Smooth muscle cell (in vitro differentiated cells): ENCODE results near the gene GALNT18. TPM values are rescaled to one million over a fixed set of nuclear protein-coding genes. Genes with fewer than 3 reads are reported as not detected.

Experiments
- DNase-seq: peaks from one replicate; lab custom pipeline; 2025; ENCODE audit not compliant: unreplicated experiment; lab: John Stamatoyannopoulos, UW
- H2AFZ ChIP-seq: fragments of 200-600 bp; sonication (generic); 2 replicates; pipeline ENCODE4 v1.6.0; 2016; ENCODE audit warnings: antibody characterized with exemption, low read depth, mild to moderate bottlenecking
- H3F3A ChIP-seq: fragments of 200-600 bp; sonication (generic); 2 replicates; pipeline ENCODE4 v1.6.0; 2017; ENCODE audit warnings: antibody characterized with exemption, low read depth
- H3K27ac ChIP-seq: fragments of 200-600 bp; sonication (generic); 2 replicates; pipeline ENCODE4 v1.5.1; 2016; ENCODE audit warnings: low read depth, mild to moderate bottlenecking
- H3K27me3 ChIP-seq: fragments of 200-600 bp; sonication (generic); 2 replicates; pipeline ENCODE4 v1.6.1; 2016; ENCODE audit warnings: low read depth, mild to moderate bottlenecking
- H3K36me3 ChIP-seq: fragments of 200-600 bp; sonication (generic); 2 replicates; pipeline ENCODE4 v1.5.1; 2016; ENCODE audit warnings: low read depth
- H3K4me1 ChIP-seq: fragments of 200-600 bp; sonication (generic); 2 replicates; pipeline ENCODE4 v1.5.1; 2016; ENCODE audit warnings: low read depth
- H3K4me2 ChIP-seq: fragments of 200-600 bp; sonication (generic); 2 replicates; pipeline ENCODE4 v1.6.0; 2016; ENCODE audit warnings: mild to moderate bottlenecking
- H3K4me3 ChIP-seq: fragments of 200-600 bp; sonication (generic); 2 replicates; pipeline ENCODE4 v1.5.1; 2016; ENCODE audit warnings: mild to moderate bottlenecking
- H3K79me2 ChIP-seq: fragments of 200-600 bp; sonication (generic); 2 replicates; pipeline ENCODE4 v1.6.0; 2016; ENCODE audit warnings: low read depth, mild to moderate bottlenecking
- H3K9ac ChIP-seq: fragments of 200-600 bp; sonication (generic); 2 replicates; pipeline ENCODE4 v1.6.0; 2016; ENCODE audit warnings: low read depth
- H3K9me3 ChIP-seq: fragments of 200-600 bp; sonication (generic); replicated peaks from 2 replicates; pipeline ENCODE4 v1.5.1; 2016; ENCODE audit warnings: low read depth
- H4K20me1 ChIP-seq: fragments of 200-600 bp; sonication (generic); 2 replicates; pipeline ENCODE4 v1.6.0; 2016; ENCODE audit warnings: low read depth
- WGBS: methylation state at CpG from one replicate; pipeline ENCODE4 v1.1.7; 2016; ENCODE audit warnings: low lambda C conversion rate; 5-methylcytosine and 5-hydroxymethylcytosine counted together
- polyA plus RNA-seq: library from polyadenylated mRNA; unstranded; fragments of >200 nt; fragmentation: Nextera tagmentation; extraction: Ambion mirVana; gene quantifications from 2 replicates; pipeline ENCODE4 v1.2.1, GENCODE V29; 2016
- total RNA-seq: library from RNA; depleted of rRNA; stranded (reverse); fragments of >200 nt; gene quantifications from 2 replicates; pipeline ENCODE4 v1.2.3, GENCODE V29; 2014
- TF ChIP-seq, protein P1 (sequence below): fragments of 200-600 bp; sonication (generic); IDR thresholded peaks from 2 replicates; pipeline ENCODE4 v1.5.1; 2017; ENCODE audit warnings: borderline replicate concordance, mild to moderate bottlenecking, antibody characterized with exemption; ENCODE audit not compliant: insufficient read depth, poor library complexity, severe bottlenecking

The GALNT18 gene
- total and polyA plus RNA-seq, 2 experiments from 2014 or later: 11.5 to 16.3 TPM

DNA sequence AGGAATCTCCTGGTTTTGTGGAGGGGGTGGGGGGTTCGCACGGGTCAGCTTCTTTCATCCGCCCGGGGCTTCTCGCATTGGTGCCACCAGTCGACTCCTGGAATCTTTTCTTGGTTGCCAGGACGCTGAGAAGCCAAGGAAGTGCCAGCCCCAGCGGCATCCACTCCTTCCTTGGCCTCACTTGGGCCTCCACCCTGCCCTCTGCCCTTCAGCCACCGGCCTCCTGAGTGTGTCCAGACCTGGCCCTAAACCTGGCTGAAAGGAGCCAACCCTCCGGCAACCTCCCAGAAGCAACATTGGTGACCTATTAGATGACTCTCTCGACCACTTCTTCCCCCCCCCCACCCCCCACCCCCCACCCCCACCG is 518 bp upstream of the GALNT18 start:
- H3K4me1 ChIP-seq: peaks cover 13% of the 10 kb centered on the region
- peak overlapping the region; percentile 95 for H3K4me2 ChIP-seq
- peaks cover 5% of the 10 kb centered on the region for H3K27me3 ChIP-seq
- DNase-seq: no peak
- peak overlapping the region; percentile 75 for H3K4me3 ChIP-seq
- H2AFZ ChIP-seq: peak overlapping the region; percentile 20
- 24% methylated on average over 12 of the region's 12 CpGs for WGBS
- H3K79me2 ChIP-seq: no peaks in the 10 kb centered on the region
- H3K27ac ChIP-seq: no peak overlapping the region
- no peak overlapping the region for H3K9ac ChIP-seq
- TF ChIP-seq, protein P1, sequence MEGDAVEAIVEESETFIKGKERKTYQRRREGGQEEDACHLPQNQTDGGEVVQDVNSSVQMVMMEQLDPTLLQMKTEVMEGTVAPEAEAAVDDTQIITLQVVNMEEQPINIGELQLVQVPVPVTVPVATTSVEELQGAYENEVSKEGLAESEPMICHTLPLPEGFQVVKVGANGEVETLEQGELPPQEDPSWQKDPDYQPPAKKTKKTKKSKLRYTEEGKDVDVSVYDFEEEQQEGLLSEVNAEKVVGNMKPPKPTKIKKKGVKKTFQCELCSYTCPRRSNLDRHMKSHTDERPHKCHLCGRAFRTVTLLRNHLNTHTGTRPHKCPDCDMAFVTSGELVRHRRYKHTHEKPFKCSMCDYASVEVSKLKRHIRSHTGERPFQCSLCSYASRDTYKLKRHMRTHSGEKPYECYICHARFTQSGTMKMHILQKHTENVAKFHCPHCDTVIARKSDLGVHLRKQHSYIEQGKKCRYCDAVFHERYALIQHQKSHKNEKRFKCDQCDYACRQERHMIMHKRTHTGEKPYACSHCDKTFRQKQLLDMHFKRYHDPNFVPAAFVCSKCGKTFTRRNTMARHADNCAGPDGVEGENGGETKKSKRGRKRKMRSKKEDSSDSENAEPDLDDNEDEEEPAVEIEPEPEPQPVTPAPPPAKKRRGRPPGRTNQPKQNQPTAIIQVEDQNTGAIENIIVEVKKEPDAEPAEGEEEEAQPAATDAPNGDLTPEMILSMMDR: no peak
- no peaks in the 10 kb centered on the region for H3F3A ChIP-seq
- no peaks in the 10 kb centered on the region for H3K36me3 ChIP-seq
- no peaks in the 10 kb centered on the region for H3K9me3 ChIP-seq
- H4K20me1 ChIP-seq: peaks cover 11% of the 10 kb centered on the region

DNA sequence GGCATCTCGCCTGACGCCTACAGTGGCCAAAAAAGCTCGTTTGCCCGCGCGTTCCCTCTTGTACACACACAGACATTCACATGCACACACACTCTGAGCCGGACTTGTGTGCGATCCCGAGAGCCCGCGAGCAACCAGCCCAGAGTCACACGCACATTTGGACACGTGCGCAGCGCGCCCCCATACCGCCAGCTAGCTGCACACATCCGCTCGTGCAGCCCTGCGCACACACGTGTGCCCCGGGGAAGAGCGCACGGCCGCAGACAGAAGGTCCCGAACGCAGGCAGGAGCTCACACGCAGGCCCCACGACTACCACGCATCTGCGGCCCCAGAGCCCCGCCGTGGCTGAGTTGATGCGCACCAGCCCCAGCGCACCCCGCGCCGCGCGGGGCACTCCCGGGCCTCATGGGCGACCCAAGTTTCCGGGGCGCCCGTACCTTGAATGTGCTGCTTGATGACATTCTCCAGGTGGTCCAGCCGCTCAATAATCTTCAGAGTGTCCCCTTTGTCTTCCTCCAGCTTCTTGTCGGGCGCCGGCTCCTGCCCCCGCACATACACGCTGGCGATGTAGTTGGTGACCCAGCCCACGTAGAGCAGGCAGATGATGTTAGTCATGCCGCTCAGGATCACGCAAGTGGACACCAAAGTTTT is 758 bp downstream of the GALNT18 start:
- no peaks in the 10 kb centered on the region for H3F3A ChIP-seq
- TF ChIP-seq, protein P1: no peak
- no peaks in the 10 kb centered on the region for H3K36me3 ChIP-seq
- H3K27me3 ChIP-seq: peaks cover 5% of the 10 kb centered on the region
- H3K27ac ChIP-seq: peak overlapping the region; percentile 76
- peaks cover 13% of the 10 kb centered on the region for H3K4me1 ChIP-seq
- peak overlapping the region; percentile 75 for H3K4me3 ChIP-seq
- H3K79me2 ChIP-seq: peaks cover 4% of the 10 kb centered on the region
- H3K9ac ChIP-seq: peak overlapping the region; percentile 84
- H2AFZ ChIP-seq: peak overlapping the region; percentile 72
- DNase-seq: no peak
- peaks cover 14% of the 10 kb centered on the region for H4K20me1 ChIP-seq
- WGBS: 1% methylated on average over 55 of the region's 55 CpGs
- peak overlapping the region; percentile 95 for H3K4me2 ChIP-seq
- no peaks in the 10 kb centered on the region for H3K9me3 ChIP-seq

DNA sequence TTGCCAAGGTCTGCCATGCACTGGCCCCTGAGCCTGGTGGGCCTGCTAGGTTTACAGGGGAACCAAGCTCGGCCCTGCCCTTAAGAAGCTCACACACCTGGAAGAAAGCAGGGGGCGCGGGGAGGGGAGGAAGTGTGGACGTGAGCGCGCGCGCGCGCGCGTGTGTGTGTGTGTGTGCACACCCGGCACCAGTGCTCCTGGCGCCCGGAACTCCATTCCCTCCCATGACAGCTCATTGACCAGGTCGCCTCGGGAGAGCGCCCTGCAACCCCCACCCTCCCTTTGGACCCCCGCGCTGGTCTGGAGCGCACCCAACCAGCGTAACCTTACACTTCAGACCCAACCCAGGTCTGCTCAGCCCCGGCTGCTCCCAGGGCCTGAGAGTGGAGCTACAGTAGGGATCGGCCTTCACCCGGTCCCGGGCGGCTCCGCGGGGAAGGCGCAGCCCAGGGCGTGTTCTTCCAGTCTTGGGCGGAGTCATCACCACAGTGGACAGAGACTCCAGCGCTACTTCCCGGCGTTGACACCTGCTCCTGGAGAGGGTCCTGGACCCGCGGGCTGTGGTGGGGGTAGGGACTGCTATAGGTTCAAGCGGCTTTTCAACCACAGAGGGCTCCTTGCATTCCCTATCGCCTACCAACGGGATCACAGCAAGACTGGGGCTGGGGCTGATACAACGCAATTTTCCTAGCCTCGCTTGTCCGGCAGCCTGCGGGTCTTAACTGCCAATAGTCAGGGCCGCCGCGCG is 1.5 kb downstream of the GALNT18 start:
- WGBS: 4% methylated on average over 48 of the region's 48 CpGs
- Histone ChIP-seq H3K9me3 (no peaks in the 10 kb centered on the region), H3K27me3 (peaks cover 5% of the 10 kb centered on the region), H3K4me1 (peaks cover 13% of the 10 kb centered on the region), H3F3A (no peaks in the 10 kb centered on the region), H3K4me2 (peak overlapping the region; percentile 95), H3K79me2 (peaks cover 4% of the 10 kb centered on the region), H3K36me3 (no peaks in the 10 kb centered on the region), H2AFZ (peak overlapping the region; percentile 72), H3K9ac (peak overlapping the region; percentile 84), H4K20me1 (peaks cover 14% of the 10 kb centered on the region), H3K27ac (no peak overlapping the region), H3K4me3 (peak overlapping the region; percentile 75)
- no peak for DNase-seq
- TF ChIP-seq, protein P1: no peak
